Lower lobe of right lung (tissue), 2 donors: ENCODE data around the gene KRTAP10-8. TPM values are rescaled to one million over a fixed set of nuclear protein-coding genes. Genes with fewer than 3 reads are reported as not detected.
A peak's percentile ranks its signal among the peaks of the same experiment; 100 is the strongest.
"Not testable (repeated sequence)": the region's sequence is repeated elsewhere in the genome, so short reads cannot be mapped to it uniquely, and the experiment has no call there.

ENCODE experiments used
- ATAC-seq, 2 donors: fragments of 200-7000 bp; cut with Tn5 transposase; one replicate each; pipeline ENCODE4 v1.9.1; 2020 to 2022; ENCODE audit warnings: mild to moderate bottlenecking in 2 of 2, moderate library complexity in 2 of 2
- DNase-seq: peaks from one replicate; pipeline ENCODE4 v3.0.0-alpha.2; 2020
- H3K27ac ChIP-seq: fragments of 200-600 bp; one replicate; pipeline ENCODE4 v1.8.0; 2022
- H3K27me3 ChIP-seq: fragments of 200-600 bp; one replicate; pipeline ENCODE4 v1.8.0; 2022; ENCODE audit warnings: low read depth
- H3K36me3 ChIP-seq: fragments of 200-600 bp; one replicate; pipeline ENCODE4 v1.8.0; 2022; ENCODE audit warnings: mild to moderate bottlenecking
- H3K4me1 ChIP-seq: fragments of 200-600 bp; one replicate; pipeline ENCODE4 v1.8.0; 2022
- H3K4me3 ChIP-seq: fragments of 200-600 bp; one replicate; pipeline ENCODE4 v1.8.0; 2022; ENCODE audit warnings: mild to moderate bottlenecking
- H3K9me3 ChIP-seq: fragments of 200-600 bp; one replicate; pipeline ENCODE4 v1.8.0; 2022
- intact Hi-C: fragments of 100-400 bp; cut with DNase I; formaldehyde crosslinking; loops from one replicate; pipeline ENCODE4 v1.11.0; 2022
- total RNA-seq: library from RNA; stranded (reverse); fragmentation: NEBNext Ultra II Directional; extraction: Animal tissue kit (Norgen Biotek cat#: 25700); gene quantifications from one replicate; pipeline ENCODE4 v1.2.1, GENCODE V29; 2021
- TF ChIP-seq, protein P1 (sequence below): fragments of 200-600 bp; IDR thresholded peaks from one replicate; pipeline ENCODE4 v1.8.0; 2022; ENCODE audit warnings: antibody characterized with exemption, mild to moderate bottlenecking
- donor health status: DM: no; HTN: yes; CAD: no; lungs with severe emphysema.

Gene KRTAP10-8
- total RNA-seq, 1 donor from 2014 or later: not detected

DNA sequence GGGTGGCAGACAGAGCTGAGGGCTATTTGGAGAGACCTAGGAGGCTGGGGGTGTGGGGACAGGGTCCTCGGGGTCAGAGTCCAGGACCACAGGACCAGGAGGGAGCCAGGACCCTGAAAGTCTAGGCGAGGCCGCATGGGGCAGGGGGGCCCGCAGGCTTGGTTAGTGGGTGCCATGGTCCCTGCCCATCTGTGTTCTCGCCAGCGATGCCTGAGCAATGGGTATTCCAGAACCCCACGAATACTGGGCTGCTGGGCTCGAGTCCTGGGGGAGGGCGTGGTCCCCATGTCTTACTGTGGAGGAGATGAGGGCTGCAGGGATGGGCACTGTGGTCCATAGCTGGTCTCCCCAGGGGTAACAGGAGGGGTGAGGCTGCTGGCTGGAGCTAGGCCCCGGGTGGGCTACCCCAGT lies 21.6 kb upstream of the KRTAP10-8 start:
- no peak overlapping the region for H3K27ac ChIP-seq
- DNase-seq: no peak
- intact Hi-C loops: no loop called here

DNA sequence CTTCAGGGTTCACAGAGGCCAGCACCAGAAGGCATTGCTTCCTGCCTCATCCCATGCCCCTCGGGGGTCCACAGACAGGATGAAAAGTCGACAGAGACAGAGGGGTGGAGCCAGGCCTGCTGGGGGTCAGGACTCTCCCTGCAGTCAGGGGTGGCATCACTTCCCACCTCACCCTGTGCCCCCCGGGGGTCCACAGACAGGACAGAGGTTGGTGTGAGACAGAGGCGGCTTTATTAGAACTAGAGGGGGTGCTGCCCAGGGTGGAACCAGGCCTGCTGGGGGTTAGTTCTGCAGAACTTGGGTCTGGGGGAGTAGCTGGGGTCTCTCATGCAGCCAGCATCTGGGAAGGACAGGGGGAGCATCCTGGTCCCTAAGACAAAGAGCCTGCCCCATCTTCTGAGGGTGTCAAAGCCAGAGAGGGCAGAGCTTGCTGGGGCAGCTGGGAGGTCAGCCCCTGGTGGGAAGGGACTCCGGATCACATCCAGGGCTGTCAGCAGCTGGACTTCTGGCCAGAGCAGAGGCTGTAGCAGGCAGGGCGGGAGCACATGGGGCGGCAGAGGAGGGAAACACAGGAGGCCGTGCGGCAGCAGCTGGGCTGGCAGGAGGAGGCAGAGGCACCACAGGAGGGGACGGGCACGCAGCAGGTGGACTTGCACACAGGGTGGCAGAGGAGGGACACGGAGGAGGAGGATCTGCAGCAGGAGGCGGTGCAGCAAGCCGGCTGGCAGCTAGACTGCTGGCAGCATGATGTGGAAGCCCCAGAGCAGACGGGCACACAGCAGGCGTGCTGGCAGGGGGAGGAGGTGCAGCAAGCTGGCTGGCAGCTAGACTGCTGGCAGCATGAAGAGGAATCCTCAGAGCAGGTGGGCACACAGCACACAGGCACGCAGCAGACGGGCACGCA lies 20.7 kb upstream of the KRTAP10-8 start:
- H3K27ac ChIP-seq, H3K4me1 ChIP-seq, ATAC-seq, intact Hi-C loops, DNase-seq, H3K4me3 ChIP-seq, H3K9me3 ChIP-seq, H3K36me3 ChIP-seq: not testable (repeated sequence)
- H3K27me3 ChIP-seq: peaks cover 23% of the 10 kb centered on the region

More for the DNA sequence above, 21.6 kb upstream of the KRTAP10-8 start:
- peaks cover 25% of the 10 kb centered on the region for H3K27me3 ChIP-seq
- H3K4me1 ChIP-seq: no peaks in the 10 kb centered on the region
- peak in 1 of 2 donors; percentile 51 for ATAC-seq
- H3K4me3 ChIP-seq: no peak overlapping the region
- H3K36me3 ChIP-seq: no peaks in the 10 kb centered on the region
- TF ChIP-seq, protein P1, sequence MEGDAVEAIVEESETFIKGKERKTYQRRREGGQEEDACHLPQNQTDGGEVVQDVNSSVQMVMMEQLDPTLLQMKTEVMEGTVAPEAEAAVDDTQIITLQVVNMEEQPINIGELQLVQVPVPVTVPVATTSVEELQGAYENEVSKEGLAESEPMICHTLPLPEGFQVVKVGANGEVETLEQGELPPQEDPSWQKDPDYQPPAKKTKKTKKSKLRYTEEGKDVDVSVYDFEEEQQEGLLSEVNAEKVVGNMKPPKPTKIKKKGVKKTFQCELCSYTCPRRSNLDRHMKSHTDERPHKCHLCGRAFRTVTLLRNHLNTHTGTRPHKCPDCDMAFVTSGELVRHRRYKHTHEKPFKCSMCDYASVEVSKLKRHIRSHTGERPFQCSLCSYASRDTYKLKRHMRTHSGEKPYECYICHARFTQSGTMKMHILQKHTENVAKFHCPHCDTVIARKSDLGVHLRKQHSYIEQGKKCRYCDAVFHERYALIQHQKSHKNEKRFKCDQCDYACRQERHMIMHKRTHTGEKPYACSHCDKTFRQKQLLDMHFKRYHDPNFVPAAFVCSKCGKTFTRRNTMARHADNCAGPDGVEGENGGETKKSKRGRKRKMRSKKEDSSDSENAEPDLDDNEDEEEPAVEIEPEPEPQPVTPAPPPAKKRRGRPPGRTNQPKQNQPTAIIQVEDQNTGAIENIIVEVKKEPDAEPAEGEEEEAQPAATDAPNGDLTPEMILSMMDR: no peak
- no peaks in the 10 kb centered on the region for H3K9me3 ChIP-seq

DNA sequence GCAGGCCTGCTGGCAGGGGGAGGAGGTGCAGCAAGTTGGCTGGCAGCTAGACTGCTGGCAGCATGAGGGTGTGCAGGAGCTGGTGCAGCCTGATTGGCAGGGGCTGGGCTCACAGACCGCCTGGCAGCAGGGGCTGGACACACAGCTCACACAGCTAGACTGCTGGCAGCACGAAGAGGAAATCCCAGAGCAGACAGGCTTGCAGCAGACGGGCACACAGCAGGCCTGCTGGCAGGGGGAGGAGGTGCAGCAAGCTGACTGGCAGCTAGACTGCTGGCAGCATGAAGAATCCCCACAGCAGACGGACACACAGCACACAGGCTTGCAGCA lies 20.1 kb upstream of the KRTAP10-8 start:
- peaks cover 17% of the 10 kb centered on the region for H3K27me3 ChIP-seq
- H3K4me3 ChIP-seq, intact Hi-C loops: not testable (repeated sequence)

DNA sequence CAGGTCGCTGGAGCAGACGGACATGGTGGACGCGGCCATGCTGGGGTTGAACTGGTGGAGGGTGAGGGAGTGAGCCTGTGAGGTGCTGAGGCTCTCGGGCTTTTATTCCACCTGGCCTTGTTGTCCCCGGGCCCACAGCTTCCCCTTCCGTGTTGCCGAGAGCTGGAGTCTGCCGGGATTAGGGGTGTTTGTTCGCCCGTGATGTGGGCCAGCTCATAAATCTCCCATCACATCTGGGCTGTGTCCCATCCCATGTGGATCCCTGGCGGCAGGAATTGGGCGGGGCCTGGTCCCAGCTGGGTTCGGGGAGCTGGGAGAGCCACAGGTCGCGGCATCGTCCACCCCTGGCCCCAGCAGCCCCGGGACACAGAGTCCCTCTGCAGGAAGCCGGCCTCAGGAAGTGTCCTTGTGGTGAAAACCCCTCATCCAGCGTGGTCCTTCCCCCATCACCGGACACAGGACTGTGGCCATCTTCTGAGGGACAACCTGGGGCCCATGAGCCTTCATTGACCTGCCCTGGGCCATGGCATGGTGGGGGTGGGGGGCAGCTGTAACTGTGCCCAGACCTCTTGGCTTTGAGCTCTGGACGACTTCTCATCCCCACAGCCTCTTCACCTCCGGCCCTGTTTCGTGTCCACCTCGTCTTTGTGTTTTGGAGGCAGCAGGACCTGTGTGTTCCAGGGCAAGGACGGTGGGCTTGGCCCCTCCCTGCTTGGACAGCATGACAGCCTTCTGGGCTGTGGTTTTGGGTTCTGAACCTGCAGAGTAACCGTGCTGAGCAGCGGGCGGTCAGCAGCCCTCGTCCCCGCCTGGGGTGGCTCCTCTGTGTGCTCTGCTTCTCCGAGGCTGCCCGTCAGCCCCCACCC lies 19.2 kb upstream of the KRTAP10-8 start, which contains the start of gene KRTAP10-6:
TSS of gene KRTAP10-6 (minus strand) at position 60 of the 866 bp plus-strand sequence. CDS start at position 39, 21 bp downstream.
- Histone ChIP-seq H3K27ac (no peak within 1 kb of the TSS), H3K4me1 (no peaks in the 10 kb centered on the region), H3K9me3 (no peaks in the 10 kb centered on the region), H3K27me3 (peaks cover 17% of the 10 kb centered on the region), H3K4me3 (no peak within 1 kb of the TSS), H3K36me3 (no peaks in the 10 kb centered on the region)
- DNase-seq (no peak), ATAC-seq (peak in 1 of 2 donors; percentile 28)
- intact Hi-C loops: no loop called here
- TF ChIP-seq, protein P1: no peak

More for the DNA sequence above, 20.1 kb upstream of the KRTAP10-8 start:
- not testable (repeated sequence) for H3K27ac ChIP-seq, ATAC-seq, H3K36me3 ChIP-seq, H3K9me3 ChIP-seq, H3K4me1 ChIP-seq, DNase-seq

DNA sequence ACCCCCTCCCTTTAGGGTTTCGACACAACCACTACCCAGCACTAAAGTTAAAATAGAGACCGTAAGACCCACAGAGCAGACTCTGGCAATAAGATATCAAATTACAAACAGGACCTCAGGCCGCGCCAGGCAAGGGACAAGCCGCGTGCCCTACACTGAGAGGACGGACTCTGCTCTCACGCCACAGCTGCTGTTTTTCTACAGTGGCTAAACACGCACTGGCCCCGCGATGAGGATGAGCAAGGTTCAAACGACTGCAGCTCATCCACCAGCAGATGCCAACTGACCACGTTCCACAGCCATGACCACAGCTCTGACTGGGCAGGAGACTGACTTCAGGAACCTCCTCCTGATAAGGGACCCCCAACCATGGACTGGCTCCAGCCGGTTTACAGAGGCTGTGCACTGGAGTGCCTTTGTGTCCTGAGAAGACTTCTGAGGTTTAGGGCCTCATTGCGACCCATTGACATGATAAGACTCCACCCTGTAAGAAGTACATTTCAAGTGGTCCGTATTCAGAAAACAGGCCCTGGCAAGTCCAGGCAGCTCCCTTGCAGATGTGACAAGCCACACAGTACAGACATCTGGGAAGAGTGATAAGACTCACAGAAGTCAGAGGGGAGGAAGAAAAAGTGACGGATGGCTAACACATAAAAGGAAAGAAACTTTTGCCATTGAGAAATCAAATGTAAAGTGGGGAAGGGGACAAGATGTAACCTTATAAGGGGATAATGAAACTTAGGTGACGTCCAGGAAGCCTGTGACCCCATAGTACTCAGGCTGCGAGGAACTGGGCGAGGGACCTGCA lies 18.1 kb upstream of the KRTAP10-8 start:
- Histone ChIP-seq H3K36me3 (no peaks in the 10 kb centered on the region), H3K4me1 (no peaks in the 10 kb centered on the region), H3K27ac (no peak overlapping the region), H3K27me3 (peaks cover 21% of the 10 kb centered on the region), H3K4me3 (no peak overlapping the region), H3K9me3 (no peaks in the 10 kb centered on the region)
- ATAC-seq (no peak), DNase-seq (no peak)
- TF ChIP-seq, protein P1: no peak
- intact Hi-C loops: no loop called here

DNA sequence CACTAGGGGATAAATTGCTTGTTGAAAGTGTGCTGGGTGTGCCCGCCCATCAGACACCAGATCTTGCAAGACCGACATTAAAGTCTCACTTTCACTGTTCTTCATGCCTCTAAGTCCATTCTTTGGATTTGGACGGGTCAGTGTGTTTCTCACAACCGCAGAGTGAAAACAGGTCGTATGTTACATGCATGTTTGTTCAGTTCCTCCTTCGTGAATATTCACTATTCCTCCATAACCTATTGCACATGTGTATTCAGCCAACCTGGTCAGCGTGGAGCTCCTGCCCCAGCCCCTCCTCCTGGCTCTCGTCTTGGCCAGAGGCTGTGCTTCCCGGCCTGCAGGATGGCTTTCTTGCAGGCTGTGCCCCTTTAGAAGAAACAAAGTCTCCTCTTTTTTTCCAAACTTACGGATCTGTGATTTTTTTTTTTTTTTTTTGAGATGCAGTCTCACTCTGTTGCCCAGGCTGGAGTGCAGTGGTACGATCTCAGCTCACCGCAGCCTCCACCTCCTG lies 17.4 kb upstream of the KRTAP10-8 start:
- no peaks in the 10 kb centered on the region for H3K4me1 ChIP-seq
- no peak for ATAC-seq
- TF ChIP-seq, protein P1: no peak
- no peak overlapping the region for H3K4me3 ChIP-seq
- no peaks in the 10 kb centered on the region for H3K9me3 ChIP-seq
- peaks cover 17% of the 10 kb centered on the region for H3K27me3 ChIP-seq
- H3K27ac ChIP-seq: no peak overlapping the region
- no peaks in the 10 kb centered on the region for H3K36me3 ChIP-seq
- DNase-seq: no peak
- intact Hi-C loops: no loop called here
